DOHH2 (cell line): Measurements from ENCODE around the gene KCNG2.

ENCODE experiments used
- EZH2phosphoT487 ChIP-seq: fragments of 200-600 bp; sonication (generic); IDR thresholded peaks from 2 replicates; pipeline ENCODE4 v1.6.1; 2017; ENCODE audit warnings: borderline replicate concordance, mild to moderate bottlenecking, antibody characterized with exemption, low read length, moderate library complexity, mixed read lengths
- TF ChIP-seq, protein P1 (sequence below): fragments of 200-600 bp; sonication (generic); IDR thresholded peaks from one replicate; pipeline ENCODE4 v1.5.1; 2014; ENCODE audit warnings: antibody characterized with exemption, mild to moderate bottlenecking, low read depth, low read length; ENCODE audit not compliant: poor library complexity, severe bottlenecking

- TF ChIP-seq, protein P1, sequence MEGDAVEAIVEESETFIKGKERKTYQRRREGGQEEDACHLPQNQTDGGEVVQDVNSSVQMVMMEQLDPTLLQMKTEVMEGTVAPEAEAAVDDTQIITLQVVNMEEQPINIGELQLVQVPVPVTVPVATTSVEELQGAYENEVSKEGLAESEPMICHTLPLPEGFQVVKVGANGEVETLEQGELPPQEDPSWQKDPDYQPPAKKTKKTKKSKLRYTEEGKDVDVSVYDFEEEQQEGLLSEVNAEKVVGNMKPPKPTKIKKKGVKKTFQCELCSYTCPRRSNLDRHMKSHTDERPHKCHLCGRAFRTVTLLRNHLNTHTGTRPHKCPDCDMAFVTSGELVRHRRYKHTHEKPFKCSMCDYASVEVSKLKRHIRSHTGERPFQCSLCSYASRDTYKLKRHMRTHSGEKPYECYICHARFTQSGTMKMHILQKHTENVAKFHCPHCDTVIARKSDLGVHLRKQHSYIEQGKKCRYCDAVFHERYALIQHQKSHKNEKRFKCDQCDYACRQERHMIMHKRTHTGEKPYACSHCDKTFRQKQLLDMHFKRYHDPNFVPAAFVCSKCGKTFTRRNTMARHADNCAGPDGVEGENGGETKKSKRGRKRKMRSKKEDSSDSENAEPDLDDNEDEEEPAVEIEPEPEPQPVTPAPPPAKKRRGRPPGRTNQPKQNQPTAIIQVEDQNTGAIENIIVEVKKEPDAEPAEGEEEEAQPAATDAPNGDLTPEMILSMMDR = no peak
- TF ChIP-seq EZH2phosphoT487 = no peak
These were observed 140.5 kb downstream of the KCNG2 start for GRCh38 chr18:79938196-79938595.
